Lower leg skin (tissue), 3 donors: ENCODE measurements around the gene AASDHPPT.

Source experiments
- POLR2A ChIP-seq, 2 donors: fragments of 450-650 bp; IDR thresholded peaks; one replicate each; pipeline ENCODE4 v1.6.1; 2016 to 2017; ENCODE audit warnings: antibody characterized with exemption in 2 of 2, mild to moderate bottlenecking in 1 of 2, moderate library complexity in 1 of 2
- TF ChIP-seq, protein P1 (sequence below), 3 donors: fragments of 450-650 bp; IDR thresholded peaks; one replicate each; pipeline ENCODE4 v1.5.1; 2016; ENCODE audit warnings: antibody characterized with exemption in 3 of 3, mild to moderate bottlenecking in 3 of 3, moderate library complexity in 2 of 3

DNA sequence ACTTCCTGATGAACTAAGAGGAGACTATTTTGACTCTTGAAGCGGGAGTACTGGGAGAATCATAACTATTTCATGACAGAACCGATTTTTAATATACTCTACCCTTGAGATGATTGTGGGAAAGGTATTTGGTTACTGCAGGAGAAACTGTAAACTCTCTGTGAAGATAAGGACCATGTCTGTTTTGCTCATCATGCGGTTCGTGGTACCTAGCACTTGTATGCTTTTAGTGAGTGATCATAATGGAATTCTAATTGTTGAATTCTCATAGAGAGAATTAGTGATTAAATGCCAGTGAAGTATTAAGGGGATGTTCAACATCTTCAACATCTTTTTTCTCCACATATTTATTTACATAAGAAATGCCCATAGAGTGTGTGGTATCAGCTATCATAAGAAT, 11.4 kb downstream of the AASDHPPT start:
- TF ChIP-seq, protein P1, sequence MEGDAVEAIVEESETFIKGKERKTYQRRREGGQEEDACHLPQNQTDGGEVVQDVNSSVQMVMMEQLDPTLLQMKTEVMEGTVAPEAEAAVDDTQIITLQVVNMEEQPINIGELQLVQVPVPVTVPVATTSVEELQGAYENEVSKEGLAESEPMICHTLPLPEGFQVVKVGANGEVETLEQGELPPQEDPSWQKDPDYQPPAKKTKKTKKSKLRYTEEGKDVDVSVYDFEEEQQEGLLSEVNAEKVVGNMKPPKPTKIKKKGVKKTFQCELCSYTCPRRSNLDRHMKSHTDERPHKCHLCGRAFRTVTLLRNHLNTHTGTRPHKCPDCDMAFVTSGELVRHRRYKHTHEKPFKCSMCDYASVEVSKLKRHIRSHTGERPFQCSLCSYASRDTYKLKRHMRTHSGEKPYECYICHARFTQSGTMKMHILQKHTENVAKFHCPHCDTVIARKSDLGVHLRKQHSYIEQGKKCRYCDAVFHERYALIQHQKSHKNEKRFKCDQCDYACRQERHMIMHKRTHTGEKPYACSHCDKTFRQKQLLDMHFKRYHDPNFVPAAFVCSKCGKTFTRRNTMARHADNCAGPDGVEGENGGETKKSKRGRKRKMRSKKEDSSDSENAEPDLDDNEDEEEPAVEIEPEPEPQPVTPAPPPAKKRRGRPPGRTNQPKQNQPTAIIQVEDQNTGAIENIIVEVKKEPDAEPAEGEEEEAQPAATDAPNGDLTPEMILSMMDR (IDR thresholded peaks at IDR 0.05), result no peak
- no peak for TF ChIP-seq POLR2A (IDR thresholded peaks at IDR 0.05)
